DND-41 (cell line): Measurements from ENCODE around the gene NCK1.

Source experiments
- CTCF ChIP-seq: IDR thresholded peaks from 2 replicates; pipeline ENCODE4 v1.5.1; 2012; ENCODE audit warnings: borderline replicate concordance, low read length, moderate library complexity, mild to moderate bottlenecking; ENCODE audit not compliant: poor library complexity, severe bottlenecking; ENCODE audit errors: extremely low read depth
- EZH2 ChIP-seq: IDR thresholded peaks from 3 replicates; pipeline ENCODE4 v1.6.1; 2012; ENCODE audit warnings: borderline replicate concordance, low read depth, mild to moderate bottlenecking, moderate library complexity, low read length, inconsistent platforms; ENCODE audit not compliant: severe bottlenecking

- TF ChIP-seq CTCF, result no peak
- no peak for TF ChIP-seq EZH2
Observed at GRCh38 chr3:136838641-136839555, 23.1 kb upstream of the NCK1 start.
